Panc1 (cell line): ENCODE data around the gene SLCO1C1.

Experiments used
- POLR2AphosphoS5 ChIP-seq: IDR thresholded peaks from 2 replicates; pipeline ENCODE4 v1.6.1; 2012; ENCODE audit warnings: mild to moderate bottlenecking, low read depth, low read length, moderate library complexity
- SIN3A ChIP-seq: IDR thresholded peaks from 2 replicates; pipeline ENCODE4 v1.6.1; 2012; ENCODE audit warnings: low read depth, mild to moderate bottlenecking, low read length, moderate library complexity, borderline replicate concordance; ENCODE audit not compliant: insufficient read depth
- TCF7L2 ChIP-seq: IDR thresholded peaks from 2 replicates; pipeline ENCODE4 v1.6.1; 2011; ENCODE audit warnings: mild to moderate bottlenecking, low read depth, low read length, inconsistent platforms
- TF ChIP-seq, protein P1 (sequence below): fragments of 450-650 bp; IDR thresholded peaks from 2 replicates; pipeline ENCODE4 v1.5.1; 2017; ENCODE audit warnings: mild to moderate bottlenecking
- TF ChIP-seq, protein P2 (sequence below), 2 experiments: IDR thresholded peaks; 2 replicates each; pipeline ENCODE4 v1.6.1; 2011 to 2012; ENCODE audit warnings: low read depth in 2 of 2, control low read depth in 1 of 2, low read length in 1 of 2, mild to moderate bottlenecking in 1 of 2, moderate library complexity in 1 of 2; ENCODE audit not compliant: insufficient read depth in 1 of 2

DNA sequence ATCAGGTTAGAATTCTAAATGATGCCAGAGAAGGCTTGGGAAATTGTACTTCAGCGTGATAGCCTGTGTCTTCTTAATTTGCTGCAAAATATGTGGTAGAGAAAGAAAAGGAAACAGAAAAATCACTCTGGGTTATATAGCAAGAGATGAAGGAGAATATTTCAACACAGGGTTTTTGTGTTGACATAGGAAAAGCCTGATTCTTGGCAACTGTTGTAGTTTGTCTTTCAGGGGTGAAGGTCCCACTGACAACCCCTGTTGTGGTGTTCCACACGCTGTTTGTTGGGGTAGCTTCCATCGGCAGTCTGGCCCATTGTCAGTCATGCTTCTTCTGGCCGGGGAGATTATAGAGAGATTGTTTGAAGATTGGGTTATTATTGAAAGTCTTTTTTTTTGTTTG is 13.8 kb upstream of the SLCO1C1 start:
- TF ChIP-seq, protein P1, sequence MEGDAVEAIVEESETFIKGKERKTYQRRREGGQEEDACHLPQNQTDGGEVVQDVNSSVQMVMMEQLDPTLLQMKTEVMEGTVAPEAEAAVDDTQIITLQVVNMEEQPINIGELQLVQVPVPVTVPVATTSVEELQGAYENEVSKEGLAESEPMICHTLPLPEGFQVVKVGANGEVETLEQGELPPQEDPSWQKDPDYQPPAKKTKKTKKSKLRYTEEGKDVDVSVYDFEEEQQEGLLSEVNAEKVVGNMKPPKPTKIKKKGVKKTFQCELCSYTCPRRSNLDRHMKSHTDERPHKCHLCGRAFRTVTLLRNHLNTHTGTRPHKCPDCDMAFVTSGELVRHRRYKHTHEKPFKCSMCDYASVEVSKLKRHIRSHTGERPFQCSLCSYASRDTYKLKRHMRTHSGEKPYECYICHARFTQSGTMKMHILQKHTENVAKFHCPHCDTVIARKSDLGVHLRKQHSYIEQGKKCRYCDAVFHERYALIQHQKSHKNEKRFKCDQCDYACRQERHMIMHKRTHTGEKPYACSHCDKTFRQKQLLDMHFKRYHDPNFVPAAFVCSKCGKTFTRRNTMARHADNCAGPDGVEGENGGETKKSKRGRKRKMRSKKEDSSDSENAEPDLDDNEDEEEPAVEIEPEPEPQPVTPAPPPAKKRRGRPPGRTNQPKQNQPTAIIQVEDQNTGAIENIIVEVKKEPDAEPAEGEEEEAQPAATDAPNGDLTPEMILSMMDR, result no peak
- no peak for TF ChIP-seq POLR2AphosphoS5
- TF ChIP-seq, protein P2, sequence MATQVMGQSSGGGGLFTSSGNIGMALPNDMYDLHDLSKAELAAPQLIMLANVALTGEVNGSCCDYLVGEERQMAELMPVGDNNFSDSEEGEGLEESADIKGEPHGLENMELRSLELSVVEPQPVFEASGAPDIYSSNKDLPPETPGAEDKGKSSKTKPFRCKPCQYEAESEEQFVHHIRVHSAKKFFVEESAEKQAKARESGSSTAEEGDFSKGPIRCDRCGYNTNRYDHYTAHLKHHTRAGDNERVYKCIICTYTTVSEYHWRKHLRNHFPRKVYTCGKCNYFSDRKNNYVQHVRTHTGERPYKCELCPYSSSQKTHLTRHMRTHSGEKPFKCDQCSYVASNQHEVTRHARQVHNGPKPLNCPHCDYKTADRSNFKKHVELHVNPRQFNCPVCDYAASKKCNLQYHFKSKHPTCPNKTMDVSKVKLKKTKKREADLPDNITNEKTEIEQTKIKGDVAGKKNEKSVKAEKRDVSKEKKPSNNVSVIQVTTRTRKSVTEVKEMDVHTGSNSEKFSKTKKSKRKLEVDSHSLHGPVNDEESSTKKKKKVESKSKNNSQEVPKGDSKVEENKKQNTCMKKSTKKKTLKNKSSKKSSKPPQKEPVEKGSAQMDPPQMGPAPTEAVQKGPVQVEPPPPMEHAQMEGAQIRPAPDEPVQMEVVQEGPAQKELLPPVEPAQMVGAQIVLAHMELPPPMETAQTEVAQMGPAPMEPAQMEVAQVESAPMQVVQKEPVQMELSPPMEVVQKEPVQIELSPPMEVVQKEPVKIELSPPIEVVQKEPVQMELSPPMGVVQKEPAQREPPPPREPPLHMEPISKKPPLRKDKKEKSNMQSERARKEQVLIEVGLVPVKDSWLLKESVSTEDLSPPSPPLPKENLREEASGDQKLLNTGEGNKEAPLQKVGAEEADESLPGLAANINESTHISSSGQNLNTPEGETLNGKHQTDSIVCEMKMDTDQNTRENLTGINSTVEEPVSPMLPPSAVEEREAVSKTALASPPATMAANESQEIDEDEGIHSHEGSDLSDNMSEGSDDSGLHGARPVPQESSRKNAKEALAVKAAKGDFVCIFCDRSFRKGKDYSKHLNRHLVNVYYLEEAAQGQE (IDR thresholded peaks at IDR 0.05; ENCODE audit: insufficient read depth in 1 of 2, low read depth in 2 of 2, low read length in 1 of 2), result no peak
- TF ChIP-seq SIN3A, result no peak
- TF ChIP-seq TCF7L2, result no peak
